GM19328 (cell line): ENCODE data around the gene MRPL50.

Experiments
- ATAC-seq: cut with Tn5 transposase; IDR thresholded peaks from one replicate; pipeline ENCODE4 v1.9.1; 2021; ENCODE audit warnings: mild to moderate bottlenecking, moderate library complexity; ENCODE audit not compliant: unreplicated experiment

Gene MRPL50

DNA sequence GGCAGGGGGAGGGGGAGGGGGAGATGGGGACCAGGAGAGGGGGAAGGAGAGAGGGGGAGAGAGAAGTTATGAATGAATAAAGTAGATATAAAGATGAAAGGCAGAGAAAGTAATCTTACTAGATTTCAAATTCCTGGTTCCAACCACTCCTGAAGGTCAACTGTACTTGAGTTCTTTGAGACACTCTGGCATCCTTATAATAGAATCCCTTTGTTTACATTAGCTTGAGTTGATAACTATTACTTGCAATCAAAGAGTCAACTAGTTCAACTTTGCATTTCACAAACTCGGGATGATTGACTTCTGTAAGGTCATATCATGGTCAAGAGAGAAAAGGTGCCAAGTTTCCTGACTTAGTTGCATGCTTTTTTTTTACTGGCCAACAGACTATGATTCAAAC lies 55.8 kb downstream of the MRPL50 start:
- no peak for ATAC-seq

DNA sequence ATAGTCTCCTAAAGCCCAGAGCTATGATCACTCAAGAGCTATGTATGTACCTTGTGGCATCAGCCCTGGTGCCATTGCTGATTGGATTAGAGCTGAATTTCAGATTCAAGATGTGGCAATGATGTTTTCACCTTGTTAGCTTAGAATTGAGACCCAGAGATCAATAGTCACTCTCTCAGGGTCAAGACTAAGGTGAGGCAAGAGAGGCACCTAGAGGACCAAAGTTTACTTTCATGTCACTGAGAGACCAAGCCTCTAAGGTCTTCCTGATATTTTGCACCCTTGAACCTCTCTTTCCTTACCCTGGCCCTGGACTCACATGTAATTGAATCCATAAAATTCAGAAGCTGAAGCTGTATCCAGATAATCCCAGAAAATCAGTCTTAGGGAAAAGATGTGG lies 56.5 kb downstream of the MRPL50 start:
- ATAC-seq = no peak
